DMS53 treated with DMSO at 0.1 percent for 48 hours (cell line): Measurements from ENCODE around the gene FAR1.
"Not testable (repeated sequence)": the region's sequence is repeated elsewhere in the genome, so short reads cannot be mapped to it uniquely, and the experiment has no call there.

Experiments
- DNase-seq: peaks from one replicate; lab custom pipeline; 2025; ENCODE audit not compliant: unreplicated experiment; lab: John Stamatoyannopoulos, UW

The FAR1 gene

GRCh38 chr11:13668102-13668956 lies at the start of gene FAR1:
FAR1 (plus strand) TSS chr11:13668668; CDS start chr11:13694766, 26,098 bp downstream.
- peak; percentile 95 for DNase-seq

GRCh38 chr11:13620063-13620462 lies 48.4 kb upstream of the FAR1 start:
- no peak for DNase-seq

GRCh38 chr11:13626818-13627217 lies 41.6 kb upstream of the FAR1 start:
- DNase-seq = not testable (repeated sequence)

- DNase-seq = not testable (repeated sequence)
Measured at GRCh38 chr11:13628634-13629033, 39.8 kb upstream of the FAR1 start.

- DNase-seq = no peak
Measured at GRCh38 chr11:13629779-13630178, 38.7 kb upstream of the FAR1 start.

GRCh38 chr11:13635290-13635689 lies 33.2 kb upstream of the FAR1 start:
- no peak for DNase-seq

- no peak for DNase-seq
Measured at GRCh38 chr11:13635804-13636203, 32.7 kb upstream of the FAR1 start.

- DNase-seq = no peak
Measured at GRCh38 chr11:13637125-13638069, 31.1 kb upstream of the FAR1 start.

GRCh38 chr11:13638422-13638821 lies 30.0 kb upstream of the FAR1 start:
- no peak for DNase-seq

GRCh38 chr11:13644997-13645687 lies 23.3 kb upstream of the FAR1 start:
- no peak for DNase-seq

- no peak for DNase-seq
Measured at GRCh38 chr11:13647391-13647790, 21.1 kb upstream of the FAR1 start.

- DNase-seq = no peak
Measured at GRCh38 chr11:13649619-13650018, 18.8 kb upstream of the FAR1 start.

- not testable (repeated sequence) for DNase-seq
Measured at GRCh38 chr11:13651515-13651914, 17.0 kb upstream of the FAR1 start.

- DNase-seq = no peak
Measured at GRCh38 chr11:13661074-13661623, 7.3 kb upstream of the FAR1 start.

- no peak for DNase-seq
Measured at GRCh38 chr11:13663631-13664071, 4.8 kb upstream of the FAR1 start.

- DNase-seq = no peak
Measured at GRCh38 chr11:13664351-13664750, 4.1 kb upstream of the FAR1 start.

- DNase-seq = no peak
Measured at GRCh38 chr11:13666708-13667107, 1.8 kb upstream of the FAR1 start.

- DNase-seq = no peak
Measured at GRCh38 chr11:13667245-13667644, 1.2 kb upstream of the FAR1 start.

GRCh38 chr11:13667795-13668101 lies 720 bp upstream of the FAR1 start:
- no peak for DNase-seq

GRCh38 chr11:13668957-13669521 lies 571 bp downstream of the FAR1 start:
- peak; percentile 9 for DNase-seq
